ENCODE data around the gene SYT2.

Gene SYT2

DNA sequence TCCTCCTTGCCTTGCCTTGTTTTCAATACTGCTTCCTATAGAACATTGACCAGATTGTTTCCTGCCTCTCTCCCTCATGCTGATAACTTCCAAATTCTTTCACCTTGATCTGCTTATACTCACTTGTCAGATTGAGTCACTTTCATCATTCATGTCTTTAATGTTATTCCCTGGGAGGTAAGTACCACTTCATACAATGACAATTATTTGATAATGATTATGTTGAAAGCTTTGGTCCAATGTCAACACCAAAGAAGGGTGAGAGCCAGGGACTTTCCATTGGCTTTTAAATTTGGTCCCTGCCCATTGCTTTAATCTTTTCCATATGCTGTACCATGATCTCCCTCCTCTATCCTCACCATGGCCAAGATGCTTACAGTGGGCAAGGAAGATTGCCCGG is 137.4 kb downstream of the SYT2 start:
- TF ChIP-seq, protein P1, sequence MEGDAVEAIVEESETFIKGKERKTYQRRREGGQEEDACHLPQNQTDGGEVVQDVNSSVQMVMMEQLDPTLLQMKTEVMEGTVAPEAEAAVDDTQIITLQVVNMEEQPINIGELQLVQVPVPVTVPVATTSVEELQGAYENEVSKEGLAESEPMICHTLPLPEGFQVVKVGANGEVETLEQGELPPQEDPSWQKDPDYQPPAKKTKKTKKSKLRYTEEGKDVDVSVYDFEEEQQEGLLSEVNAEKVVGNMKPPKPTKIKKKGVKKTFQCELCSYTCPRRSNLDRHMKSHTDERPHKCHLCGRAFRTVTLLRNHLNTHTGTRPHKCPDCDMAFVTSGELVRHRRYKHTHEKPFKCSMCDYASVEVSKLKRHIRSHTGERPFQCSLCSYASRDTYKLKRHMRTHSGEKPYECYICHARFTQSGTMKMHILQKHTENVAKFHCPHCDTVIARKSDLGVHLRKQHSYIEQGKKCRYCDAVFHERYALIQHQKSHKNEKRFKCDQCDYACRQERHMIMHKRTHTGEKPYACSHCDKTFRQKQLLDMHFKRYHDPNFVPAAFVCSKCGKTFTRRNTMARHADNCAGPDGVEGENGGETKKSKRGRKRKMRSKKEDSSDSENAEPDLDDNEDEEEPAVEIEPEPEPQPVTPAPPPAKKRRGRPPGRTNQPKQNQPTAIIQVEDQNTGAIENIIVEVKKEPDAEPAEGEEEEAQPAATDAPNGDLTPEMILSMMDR (IDR thresholded peaks at IDR 0.05; ENCODE audit: extremely low read depth, missing control alignments): no peak
- DNase-seq (ENCODE audit: low spot score): no peak

DNA sequence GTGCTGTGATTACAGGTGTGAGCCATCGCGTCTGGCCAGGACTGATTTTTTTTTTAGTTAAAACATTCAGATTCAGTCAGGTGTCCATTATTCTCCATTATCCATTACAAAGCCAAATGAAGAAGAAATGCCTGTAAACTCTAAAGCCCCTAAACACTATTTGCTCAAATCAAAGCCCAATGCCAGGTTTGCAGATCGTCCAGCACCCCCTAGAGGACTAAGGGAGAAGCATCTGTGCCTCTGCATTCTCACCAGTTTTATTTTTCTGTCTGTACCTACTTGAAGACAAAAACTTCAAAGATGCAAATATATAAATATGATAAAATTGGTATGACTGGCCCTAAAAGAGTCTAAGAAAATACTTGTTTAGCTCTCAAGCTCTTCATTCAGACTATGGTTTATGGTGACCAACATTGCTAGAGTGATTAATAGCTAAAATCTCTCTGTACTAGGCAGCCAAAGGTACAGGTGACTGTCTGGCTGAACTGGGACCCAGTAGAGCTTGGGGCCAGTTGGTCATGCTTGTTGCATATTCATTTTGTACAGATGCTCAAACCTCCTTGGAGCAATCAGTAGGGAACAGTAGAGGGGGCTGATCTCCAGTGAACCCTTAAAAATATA is 138.4 kb downstream of the SYT2 start:
- peak; percentile 56 for DNase-seq (ENCODE audit: low spot score)
- TF ChIP-seq, protein P1 (IDR thresholded peaks at IDR 0.05; ENCODE audit: extremely low read depth, missing control alignments): peak; percentile 74

DNA sequence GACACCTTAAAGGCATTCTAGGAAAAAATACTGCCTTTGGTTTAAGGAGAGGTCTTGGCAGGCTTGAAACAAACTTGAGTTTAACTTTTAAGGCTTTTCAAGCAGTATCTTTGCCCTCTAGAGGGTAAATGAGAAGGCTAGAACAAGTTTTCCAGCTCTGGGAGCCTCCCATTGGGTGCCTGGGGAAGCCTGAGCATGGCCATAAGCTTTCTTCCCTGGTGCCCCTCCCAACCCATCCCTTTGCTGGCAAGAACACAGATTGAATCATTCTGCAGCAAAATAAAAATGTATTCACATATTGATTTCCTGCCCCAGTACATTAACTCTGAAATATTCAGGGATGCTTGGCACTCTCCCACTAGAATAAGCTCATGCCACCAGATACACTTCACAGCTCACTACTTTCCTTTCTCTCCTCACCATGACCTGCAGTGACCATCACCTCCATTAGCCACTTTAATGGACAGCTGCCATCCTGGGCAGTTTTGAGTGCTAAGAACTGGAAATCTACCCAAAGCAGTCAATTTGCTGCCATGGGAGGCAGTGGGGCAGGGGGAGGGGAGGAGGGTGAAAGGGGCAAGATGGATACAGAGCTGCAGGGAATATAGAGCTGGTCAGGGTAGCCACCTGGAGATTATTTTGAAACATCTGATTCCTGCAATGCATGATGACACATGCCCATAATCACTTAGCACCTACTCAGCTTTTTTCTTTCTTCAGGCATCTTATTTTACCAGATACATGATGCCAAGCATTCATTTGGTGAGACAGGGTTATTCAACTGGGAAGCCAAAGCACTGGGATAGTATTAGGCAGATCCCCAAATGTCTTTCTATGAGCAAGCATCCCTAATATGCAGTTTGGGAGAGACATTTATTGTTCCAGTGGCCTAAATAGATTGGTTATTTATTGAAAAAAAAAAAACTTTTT is 140.6 kb downstream of the SYT2 start:
- no peak for DNase-seq (ENCODE audit: low spot score)

DNA sequence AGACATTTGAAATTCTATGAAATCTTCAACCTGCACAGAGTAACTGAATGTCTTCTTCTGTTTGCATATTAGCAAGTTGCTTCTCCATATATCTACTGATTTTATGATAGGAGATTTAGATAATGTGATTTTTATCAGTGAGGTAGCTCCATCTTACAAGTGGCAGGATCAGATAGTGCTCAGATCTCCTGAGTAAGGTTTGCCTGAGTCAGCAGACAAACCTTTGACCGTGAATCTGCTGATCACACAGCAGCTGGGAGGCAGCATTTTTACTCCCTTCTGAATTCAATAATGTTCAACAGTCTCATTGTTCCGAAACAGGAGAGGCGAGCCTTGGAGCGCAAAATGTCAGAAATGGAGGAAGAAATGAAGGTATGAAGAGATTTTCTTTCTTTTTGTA is 141.4 kb downstream of the SYT2 start:
- TF ChIP-seq, protein P1 (IDR thresholded peaks at IDR 0.05; ENCODE audit: extremely low read depth, missing control alignments): no peak
- peak; percentile 0 for DNase-seq (ENCODE audit: low spot score)

More for the DNA sequence above, 140.6 kb downstream of the SYT2 start:
- TF ChIP-seq, protein P1 (IDR thresholded peaks at IDR 0.05; ENCODE audit: extremely low read depth, missing control alignments): no peak

DNA sequence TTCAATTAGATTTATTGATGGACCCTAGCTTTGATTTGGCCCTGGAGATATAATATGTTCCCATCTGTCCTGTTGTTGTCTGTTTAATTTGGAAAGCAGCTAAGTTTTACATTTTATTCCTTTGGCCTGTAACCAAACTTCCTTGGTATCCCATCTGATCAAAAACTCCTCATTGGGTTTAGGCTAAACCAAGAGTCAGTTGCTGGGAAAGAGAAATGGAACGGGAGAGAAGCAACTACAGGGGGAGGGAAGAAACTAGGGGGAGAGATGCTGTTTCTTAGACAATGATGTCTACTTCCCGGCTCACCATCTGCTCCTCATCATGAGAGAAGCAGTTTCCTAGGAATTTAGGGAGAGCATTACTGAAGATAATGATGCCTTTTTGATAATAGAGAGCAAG is 141.8 kb downstream of the SYT2 start:
- TF ChIP-seq, protein P1 (IDR thresholded peaks at IDR 0.05; ENCODE audit: extremely low read depth, missing control alignments): no peak
- no peak for DNase-seq (ENCODE audit: low spot score)

DNA sequence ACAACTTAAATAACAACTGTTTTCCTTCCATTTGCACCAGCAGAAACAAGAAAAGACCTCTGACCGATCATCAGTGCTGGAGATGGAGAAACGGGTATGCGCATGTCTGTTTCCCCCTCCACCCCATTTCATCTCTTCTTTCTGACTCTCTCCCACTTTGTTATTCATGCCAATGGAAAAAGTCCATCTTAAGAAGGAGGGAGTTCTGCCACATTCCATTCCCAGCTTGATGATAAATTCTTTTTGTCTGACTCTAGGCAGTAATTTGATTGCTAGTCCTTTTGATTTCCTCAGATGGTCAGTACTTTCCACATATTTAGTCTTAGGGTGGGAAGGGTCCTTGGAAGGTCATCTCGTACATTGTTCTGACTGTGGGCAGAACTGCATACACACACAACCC is 142.5 kb downstream of the SYT2 start:
- TF ChIP-seq, protein P1 (IDR thresholded peaks at IDR 0.05; ENCODE audit: extremely low read depth, missing control alignments): no peak
- DNase-seq (ENCODE audit: low spot score): no peak
